GM18507 (cell line): ENCODE results near the gene SP8.

Experiments used
- DNase-seq: peaks from one replicate; pipeline ENCODE4 v3.0.0; 2011; ENCODE audit warnings: low read depth; ENCODE audit not compliant: insufficient read length; ENCODE audit errors: extremely low spot score
- FAIRE-seq: peaks from 2 replicates; lab custom pipeline; 2011; peaks lifted over from hg19 to GRCh38; lab: Jason Lieb, UNC

SP8 gene

DNA sequence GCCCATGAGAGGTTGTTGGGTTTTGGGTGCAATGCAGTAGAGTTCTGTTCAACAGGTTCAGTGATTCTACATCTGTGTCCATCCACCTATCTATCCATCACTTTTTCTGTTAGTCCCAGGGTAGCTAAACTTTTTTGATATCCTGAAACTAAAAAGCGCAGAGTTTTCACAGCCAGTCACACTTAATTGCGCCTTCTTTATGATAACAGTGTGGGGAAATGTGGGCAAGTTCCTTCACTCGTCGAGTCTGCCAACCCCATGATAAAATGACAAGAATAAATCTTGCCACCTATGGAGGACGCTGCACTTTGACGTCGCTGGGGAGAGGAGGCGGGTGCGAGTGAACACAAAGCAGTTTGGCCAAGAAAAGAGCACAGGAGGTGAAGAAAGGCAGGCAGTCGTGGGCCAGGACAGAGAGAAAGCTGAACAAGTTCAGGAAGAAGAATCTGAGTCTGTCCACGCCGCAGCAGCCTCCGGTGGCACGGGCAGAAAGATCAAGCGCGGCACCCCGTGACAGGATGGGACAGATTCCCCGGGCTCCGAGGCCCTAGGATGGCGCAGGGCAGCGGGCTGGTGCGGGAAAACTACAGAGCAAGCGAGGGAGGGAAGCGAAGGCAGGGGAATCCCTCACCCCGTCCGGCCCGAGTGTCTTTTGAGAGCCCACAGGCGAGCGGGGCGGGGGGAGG lies 9.2 kb downstream of the SP8 start:
- no peak for DNase-seq
- FAIRE-seq: no peak

- no peak for FAIRE-seq
These were observed 9.7 kb downstream of the SP8 start for GRCh38 chr7:20776942-20777341.

GRCh38 chr7:20776214-20776911 lies 10.3 kb downstream of the SP8 start:
- DNase-seq (no peak), FAIRE-seq (peak; percentile 56)

More at GRCh38 chr7:20776942-20777341, 9.7 kb downstream of the SP8 start:
- DNase-seq: no peak

DNA sequence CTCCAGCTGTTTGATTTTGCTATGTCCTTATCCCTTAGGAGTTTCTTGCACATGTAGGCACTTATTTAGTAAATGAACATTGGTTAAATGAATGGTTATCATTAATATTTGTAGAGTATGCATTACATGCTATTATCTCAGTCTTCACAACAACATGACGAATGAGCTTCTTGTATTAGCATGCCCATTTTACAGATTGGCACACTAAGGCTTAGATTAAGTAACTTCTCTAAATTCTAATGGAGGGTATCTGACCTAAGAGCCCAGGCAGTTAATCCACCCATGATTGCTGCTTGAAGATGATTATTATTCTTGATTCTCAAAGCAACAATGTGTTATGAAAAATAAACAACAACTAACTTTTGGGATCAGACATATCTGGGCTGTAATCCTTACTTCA lies 32.7 kb downstream of the SP8 start:
- no peak for DNase-seq
- FAIRE-seq: no peak

DNA sequence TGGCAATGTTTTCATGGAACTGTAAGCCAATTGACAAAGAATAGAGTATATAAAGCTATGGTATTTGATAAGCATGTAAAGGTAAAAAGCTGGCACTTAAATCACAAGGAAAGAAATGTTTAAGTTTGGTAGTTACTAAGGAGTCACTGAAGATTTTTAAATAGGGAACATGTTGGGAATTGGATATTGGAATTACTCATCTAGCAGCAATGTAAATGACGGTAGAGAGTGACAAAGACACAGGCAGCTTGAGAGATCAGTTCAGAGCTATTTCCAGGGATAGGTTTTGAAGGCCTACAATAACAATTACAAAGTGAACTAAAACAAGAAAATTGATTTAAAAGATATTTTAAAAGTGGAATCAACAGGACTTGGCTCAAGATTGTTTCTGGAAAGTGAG lies 36.8 kb downstream of the SP8 start:
- no peak for FAIRE-seq
- no peak for DNase-seq

DNA sequence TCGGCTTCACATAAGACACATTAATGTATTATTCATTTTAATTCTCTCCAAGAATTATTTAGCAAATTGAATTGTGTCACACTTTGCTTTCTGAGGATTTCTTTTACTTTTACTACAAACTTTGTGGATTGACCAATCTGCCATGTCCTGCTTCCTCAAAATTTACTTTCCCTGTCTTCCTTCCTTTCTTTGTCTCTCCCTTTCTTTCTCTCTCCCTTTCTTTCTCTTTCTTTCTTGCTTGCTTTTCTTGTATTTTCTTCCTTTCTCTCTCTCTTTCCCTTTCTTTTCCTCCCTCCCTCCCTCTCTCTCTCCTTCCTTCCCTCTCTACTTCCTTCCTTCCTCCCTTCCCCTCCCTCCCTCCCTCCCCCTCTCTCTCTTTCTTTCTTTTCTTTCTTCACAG lies 37.8 kb downstream of the SP8 start:
- FAIRE-seq: no peak
- no peak for DNase-seq

- DNase-seq (no peak), FAIRE-seq (no peak)
These were observed 39.7 kb downstream of the SP8 start for GRCh38 chr7:20747001-20747400.

- DNase-seq (no peak), FAIRE-seq (no peak)
These were observed 41.0 kb downstream of the SP8 start for GRCh38 chr7:20745702-20746101.

GRCh38 chr7:20744954-20745446 lies 41.7 kb downstream of the SP8 start:
- DNase-seq: no peak
- FAIRE-seq: no peak

- peak; percentile 60 for FAIRE-seq
- DNase-seq: no peak
These were observed 43.8 kb downstream of the SP8 start for GRCh38 chr7:20742913-20743312.

DNA sequence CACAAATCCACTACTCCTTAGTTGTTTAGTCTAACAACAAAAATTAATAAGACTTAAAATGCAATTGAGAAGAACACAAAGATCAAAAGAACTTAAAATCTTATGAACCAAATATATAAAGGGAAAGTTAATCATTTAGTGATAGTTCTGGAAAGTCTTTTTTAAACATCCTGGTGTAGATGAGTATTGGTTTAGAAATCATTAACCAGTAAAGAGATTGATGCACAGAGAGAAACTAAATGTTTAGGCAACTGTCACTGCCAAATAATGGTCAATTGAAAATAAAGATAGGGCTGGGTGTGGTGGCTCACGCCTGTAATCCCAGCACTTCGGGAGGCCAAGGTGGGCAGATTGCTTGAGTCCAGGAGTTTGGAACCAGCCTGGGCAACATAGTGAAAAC lies 44.9 kb downstream of the SP8 start:
- peak; percentile 70 for FAIRE-seq
- DNase-seq: peak; percentile 14

DNA sequence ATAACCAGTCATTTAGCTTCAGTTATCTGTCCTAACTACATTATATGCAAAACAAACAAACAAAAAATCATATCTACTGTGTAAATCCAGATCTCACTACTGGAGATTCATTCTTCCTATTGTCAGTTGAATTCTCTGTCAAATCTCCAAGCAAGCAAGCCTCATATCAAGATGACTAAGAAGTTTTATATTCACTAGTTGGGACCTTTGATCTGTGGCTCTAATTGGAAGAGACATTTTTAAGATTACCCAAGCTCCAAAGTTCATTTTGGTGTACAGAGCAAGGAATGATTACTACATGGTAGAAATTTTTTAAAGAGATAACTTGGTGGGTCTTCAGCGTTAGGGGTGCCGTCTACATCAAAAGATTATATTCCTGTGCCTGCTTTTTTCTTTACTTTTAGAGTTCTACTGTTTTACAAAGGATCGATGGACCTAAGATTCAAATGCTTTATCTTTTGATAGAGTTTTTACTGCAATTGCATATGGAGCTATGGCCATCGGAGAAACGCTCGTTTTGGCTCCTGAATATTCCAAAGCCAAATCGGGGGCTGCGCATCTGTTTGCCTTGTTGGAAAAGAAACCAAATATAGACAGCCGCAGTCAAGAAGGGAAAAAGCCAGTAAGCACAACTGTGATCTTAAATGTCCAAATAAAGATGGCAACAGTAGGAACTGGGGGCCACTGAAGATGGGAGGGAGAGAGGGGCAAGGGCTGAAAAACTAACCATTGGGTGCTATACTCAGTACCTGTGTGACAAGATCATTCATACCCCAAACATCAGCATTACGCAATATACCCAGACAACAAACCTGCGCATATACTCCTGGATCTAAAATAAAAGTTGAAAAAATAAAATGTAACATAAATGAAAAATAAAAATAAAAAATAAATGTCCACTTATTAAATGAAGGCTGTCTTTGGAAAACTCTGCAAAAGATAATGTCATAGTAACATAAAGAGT lies 47.9 kb downstream of the SP8 start:
- FAIRE-seq (peak; percentile 38), DNase-seq (no peak)

GRCh38 chr7:20737840-20738448 lies 48.7 kb downstream of the SP8 start:
- no peak for DNase-seq
- peak; percentile 74 for FAIRE-seq

DNA sequence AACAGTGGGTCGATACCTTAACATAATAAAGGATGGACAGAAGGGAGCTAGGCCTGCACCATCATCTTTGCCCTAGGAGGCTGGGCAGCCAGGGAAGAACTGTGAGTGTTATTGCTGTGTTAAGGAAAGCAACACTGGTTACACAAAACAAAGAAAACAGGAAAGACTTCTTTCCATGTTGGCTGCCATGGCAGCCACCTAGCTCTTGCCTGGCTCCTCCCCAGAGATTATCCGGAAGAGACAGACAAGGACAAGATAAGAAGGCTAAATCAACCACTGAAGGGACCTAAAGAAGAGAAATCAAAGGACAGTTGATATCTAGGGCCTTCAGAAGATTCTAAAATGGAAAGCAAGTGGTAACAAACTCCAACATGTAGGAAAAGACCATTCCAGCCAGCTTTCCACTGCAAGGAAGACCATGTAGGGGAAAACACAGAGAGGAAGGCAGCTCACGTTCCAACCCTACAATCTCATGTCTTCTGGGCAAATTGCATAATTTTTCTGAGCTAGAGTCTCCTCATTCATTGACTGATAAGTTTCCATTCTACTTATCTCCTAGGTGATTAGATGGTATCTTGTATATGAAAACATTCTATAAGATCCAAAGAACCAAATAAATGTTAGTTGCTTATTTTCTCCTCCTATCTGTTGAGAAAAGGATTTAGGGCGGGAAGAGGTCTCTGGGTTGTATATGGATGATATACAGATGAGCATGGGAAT lies 51.2 kb downstream of the SP8 start:
- no peak for FAIRE-seq
- no peak for DNase-seq
